Measurements from ENCODE around the gene IL36B.

IL36B gene

GRCh38 chr2:113012436-113013335 is 40.0 kb downstream of the IL36B start:
- in situ Hi-C loops (cut with MboI; ENCODE audit: low sequenced_read_pairs) = no loop called here

GRCh38 chr2:113011108-113011507 is 41.6 kb downstream of the IL36B start:
- in situ Hi-C loops (cut with MboI; ENCODE audit: low sequenced_read_pairs) = no loop called here

- in situ Hi-C loops (cut with MboI; ENCODE audit: low sequenced_read_pairs) = no loop called here
These were observed 42.6 kb downstream of the IL36B start for GRCh38 chr2:113010088-113010487.

- in situ Hi-C loops (cut with MboI; ENCODE audit: low sequenced_read_pairs) = no loop called here
These were observed 43.0 kb downstream of the IL36B start for GRCh38 chr2:113009622-113010021.

- in situ Hi-C loops (cut with MboI; ENCODE audit: low sequenced_read_pairs) = no loop called here
These were observed 45.4 kb downstream of the IL36B start for GRCh38 chr2:113007250-113007649.

GRCh38 chr2:113005030-113005509 is 47.6 kb downstream of the IL36B start, which contains the start of gene IL36A:
Gene IL36A (plus strand): TSS chr2:113005459. CDS start chr2:113005872, 413 bp downstream.
- in situ Hi-C loops (cut with MboI; ENCODE audit: low sequenced_read_pairs) = no loop called here

GRCh38 chr2:113002677-113003076 is 50.0 kb downstream of the IL36B start:
- in situ Hi-C loops (cut with MboI; ENCODE audit: low sequenced_read_pairs) = no loop called here

GRCh38 chr2:113000436-113000835 is 52.2 kb downstream of the IL36B start:
- in situ Hi-C loops (cut with MboI; ENCODE audit: low sequenced_read_pairs) = no loop called here

- in situ Hi-C loops (cut with MboI; ENCODE audit: low sequenced_read_pairs) = no loop called here
These were observed 55.5 kb downstream of the IL36B start for GRCh38 chr2:112997151-112997550.

- in situ Hi-C loops (cut with MboI; ENCODE audit: low sequenced_read_pairs) = no loop called here
These were observed 56.0 kb downstream of the IL36B start for GRCh38 chr2:112996635-112997034.

- in situ Hi-C loops (cut with MboI; ENCODE audit: low sequenced_read_pairs) = no loop called here
These were observed 57.2 kb downstream of the IL36B start for GRCh38 chr2:112995346-112995920.

GRCh38 chr2:112994648-112995047 is 58.0 kb downstream of the IL36B start:
- in situ Hi-C loops (cut with MboI; ENCODE audit: low sequenced_read_pairs) = no loop called here

- in situ Hi-C loops (cut with MboI; ENCODE audit: low sequenced_read_pairs) = no loop called here
These were observed 58.8 kb downstream of the IL36B start for GRCh38 chr2:112993831-112994230.

GRCh38 chr2:112989611-112990010 is 63.1 kb downstream of the IL36B start:
- in situ Hi-C loops (cut with MboI; ENCODE audit: low sequenced_read_pairs) = no loop called here

- in situ Hi-C loops (cut with MboI; ENCODE audit: low sequenced_read_pairs) = no loop called here
These were observed 67.6 kb downstream of the IL36B start for GRCh38 chr2:112985090-112985489.

GRCh38 chr2:112980537-112980936 is 72.1 kb downstream of the IL36B start:
- in situ Hi-C loops (cut with MboI; ENCODE audit: low sequenced_read_pairs) = no loop called here

GRCh38 chr2:112979731-112980130 is 72.9 kb downstream of the IL36B start:
- in situ Hi-C loops (cut with MboI; ENCODE audit: low sequenced_read_pairs) = no loop called here

- in situ Hi-C loops (cut with MboI; ENCODE audit: low sequenced_read_pairs) = no loop called here
These were observed 75.1 kb downstream of the IL36B start, which contains the start of gene IL36G for GRCh38 chr2:112977559-112978056. Gene IL36G (plus strand): TSS chr2:112978006. CDS start chr2:112978639, 633 bp downstream.

Data from HL-60/S4 (cell line).